Osteocyte (in vitro differentiated cells): ENCODE results near the gene UBXN1. TPM values are rescaled to one million over a fixed set of nuclear protein-coding genes. Genes with fewer than 3 reads are reported as not detected.

Experiments
- DNase-seq: peaks from one replicate; pipeline ENCODE4 v3.0.0; 2021; ENCODE audit warnings: mixed read lengths; ENCODE audit not compliant: unreplicated experiment; ENCODE audit errors: extremely low spot score
- H3K27ac Mint-ChIP-seq: one replicate; pipeline ENCODE4 v1.8.0; 2021; ENCODE audit warnings: mild to moderate bottlenecking, mixed read lengths; ENCODE audit not compliant: unreplicated experiment
- H3K27me3 Mint-ChIP-seq: one replicate; pipeline ENCODE4 v1.8.0; 2021; ENCODE audit warnings: mixed read lengths; ENCODE audit not compliant: unreplicated experiment
- H3K36me3 Mint-ChIP-seq: one replicate; pipeline ENCODE4 v1.8.0; 2021; ENCODE audit warnings: mixed read lengths; ENCODE audit not compliant: unreplicated experiment
- H3K4me1 Mint-ChIP-seq: one replicate; pipeline ENCODE4 v1.8.0; 2021; ENCODE audit warnings: mixed read lengths; ENCODE audit not compliant: unreplicated experiment
- H3K4me3 Mint-ChIP-seq: one replicate; pipeline ENCODE4 v1.8.0; 2021; ENCODE audit warnings: mild to moderate bottlenecking, moderate library complexity, mixed read lengths; ENCODE audit not compliant: unreplicated experiment
- H3K9me3 Mint-ChIP-seq: one replicate; pipeline ENCODE4 v1.8.0; 2021; ENCODE audit warnings: mixed read lengths; ENCODE audit not compliant: unreplicated experiment
- total RNA-seq: library from RNA; stranded (reverse); gene quantifications from 2 replicates; pipeline ENCODE4 v1.2.1, GENCODE V29; 2021
- TF ChIP-seq, protein P1 (sequence below): fragments of 200-600 bp; sonication (generic); IDR thresholded peaks from 2 replicates; pipeline ENCODE4 v1.5.0; 2021; ENCODE audit warnings: antibody characterized with exemption, mild to moderate bottlenecking, moderate library complexity

Gene UBXN1
- total RNA-seq, 1 donor from 2014 or later = 132 TPM

DNA sequence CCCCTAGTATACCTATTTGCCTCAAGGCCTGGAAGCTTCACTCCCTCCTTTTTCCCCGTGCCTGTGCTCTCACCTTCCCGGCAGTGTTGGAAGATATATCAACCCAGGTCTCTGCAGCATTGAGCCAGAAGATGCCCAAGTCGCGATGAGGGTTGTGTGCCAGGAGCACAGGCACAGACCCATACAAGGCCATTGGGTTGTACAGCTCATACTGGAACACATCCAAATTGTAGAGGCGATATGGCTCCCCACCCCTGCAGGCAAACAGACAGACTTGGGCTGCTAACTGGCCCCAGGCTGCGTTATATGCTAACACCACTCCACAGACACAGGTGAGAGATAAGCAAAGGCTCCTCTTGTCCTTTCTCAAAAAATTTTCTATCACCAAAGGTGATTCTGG is 46.4 kb downstream of the UBXN1 start:
- no peak for DNase-seq
- Mint-ChIP-seq H3K9me3 (no peaks in the 10 kb centered on the region), H3K27me3 (no peaks in the 10 kb centered on the region), H3K4me1 (no peaks in the 10 kb centered on the region), H3K4me3 (no peak overlapping the region), H3K36me3 (peaks cover 62% of the 10 kb centered on the region), H3K27ac (no peak overlapping the region)
- TF ChIP-seq, protein P1, sequence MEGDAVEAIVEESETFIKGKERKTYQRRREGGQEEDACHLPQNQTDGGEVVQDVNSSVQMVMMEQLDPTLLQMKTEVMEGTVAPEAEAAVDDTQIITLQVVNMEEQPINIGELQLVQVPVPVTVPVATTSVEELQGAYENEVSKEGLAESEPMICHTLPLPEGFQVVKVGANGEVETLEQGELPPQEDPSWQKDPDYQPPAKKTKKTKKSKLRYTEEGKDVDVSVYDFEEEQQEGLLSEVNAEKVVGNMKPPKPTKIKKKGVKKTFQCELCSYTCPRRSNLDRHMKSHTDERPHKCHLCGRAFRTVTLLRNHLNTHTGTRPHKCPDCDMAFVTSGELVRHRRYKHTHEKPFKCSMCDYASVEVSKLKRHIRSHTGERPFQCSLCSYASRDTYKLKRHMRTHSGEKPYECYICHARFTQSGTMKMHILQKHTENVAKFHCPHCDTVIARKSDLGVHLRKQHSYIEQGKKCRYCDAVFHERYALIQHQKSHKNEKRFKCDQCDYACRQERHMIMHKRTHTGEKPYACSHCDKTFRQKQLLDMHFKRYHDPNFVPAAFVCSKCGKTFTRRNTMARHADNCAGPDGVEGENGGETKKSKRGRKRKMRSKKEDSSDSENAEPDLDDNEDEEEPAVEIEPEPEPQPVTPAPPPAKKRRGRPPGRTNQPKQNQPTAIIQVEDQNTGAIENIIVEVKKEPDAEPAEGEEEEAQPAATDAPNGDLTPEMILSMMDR = no peak

- Mint-ChIP-seq H3K27me3 (no peaks in the 10 kb centered on the region), H3K36me3 (peaks cover 55% of the 10 kb centered on the region), H3K27ac (no peak overlapping the region), H3K9me3 (no peaks in the 10 kb centered on the region), H3K4me3 (no peak overlapping the region), H3K4me1 (no peaks in the 10 kb centered on the region)
- TF ChIP-seq, protein P1 = no peak
- no peak for DNase-seq
These were observed 51.2 kb downstream of the UBXN1 start for GRCh38 chr11:62627713-62628112.

Other genes with a start within 250 kb of the UBXN1 start
- gene AHNAK, start 132.3 kb downstream of the UBXN1 start, total RNA-seq = 462 and 503 TPM in 2 replicates
- gene EEF1G, start 105.2 kb downstream of the UBXN1 start, total RNA-seq = 1,404 TPM in 2 replicates
- 12.7 and 15.6 TPM in 2 replicates for gene TUT1, start 87.5 kb downstream of the UBXN1 start, total RNA-seq
- gene MTA2, start 77.2 kb downstream of the UBXN1 start, total RNA-seq = 91.6 and 107 TPM in 2 replicates
- gene EML3, start 66.3 kb downstream of the UBXN1 start, total RNA-seq = 78.8 and 80.9 TPM in 2 replicates
- gene ROM1, start 65.8 kb downstream of the UBXN1 start, total RNA-seq = 3.3 and 4.4 TPM in 2 replicates
- gene B3GAT3, start 57.1 kb downstream of the UBXN1 start, total RNA-seq = 35.8 and 41.4 TPM in 2 replicates
- 366 and 389 TPM in 2 replicates for gene GANAB, start 32.5 kb downstream of the UBXN1 start, total RNA-seq
- gene INTS5, start 25.8 kb downstream of the UBXN1 start, total RNA-seq = 20.5 and 24.0 TPM in 2 replicates
- 53.6 and 56.3 TPM in 2 replicates for gene C11orf98, start 13.9 kb downstream of the UBXN1 start, total RNA-seq
- gene CSKMT, start 13.8 kb downstream of the UBXN1 start, total RNA-seq = 19.4 and 27.3 TPM in 2 replicates
- 6.3 and 6.8 TPM in 2 replicates for gene UQCC3, start 7.4 kb downstream of the UBXN1 start, total RNA-seq
- 7.3 and 9.1 TPM in 2 replicates for gene LBHD1, start 6.8 kb downstream of the UBXN1 start, total RNA-seq
- gene LRRN4CL, start 10.5 kb upstream of the UBXN1 start, total RNA-seq = 0.39 and 0.46 TPM in 2 replicates
- 54.1 and 56.7 TPM in 2 replicates for gene BSCL2, start 28.4 kb upstream of the UBXN1 start, total RNA-seq
- not detected in 2 replicates for gene GNG3, start 28.6 kb upstream of the UBXN1 start, total RNA-seq
- gene HNRNPUL2, start 48.4 kb upstream of the UBXN1 start, total RNA-seq = 52.5 and 56.1 TPM in 2 replicates
- 32.4 and 36.6 TPM in 2 replicates for gene TTC9C, start 49.4 kb upstream of the UBXN1 start, total RNA-seq
- 11.2 and 12.9 TPM in 2 replicates for gene ZBTB3, start 75.1 kb upstream of the UBXN1 start, total RNA-seq
- 83.7 and 98.6 TPM in 2 replicates for gene POLR2G, start 82.5 kb upstream of the UBXN1 start, total RNA-seq
- gene TAF6L, start 92.3 kb upstream of the UBXN1 start, total RNA-seq = 40.8 and 42.8 TPM in 2 replicates
- 46.7 and 47.7 TPM in 2 replicates for gene TMEM179B, start 108.3 kb upstream of the UBXN1 start, total RNA-seq
- gene TMEM223, start 112.9 kb upstream of the UBXN1 start, total RNA-seq = 14.5 and 15.2 TPM in 2 replicates
- 92.4 and 97.5 TPM in 2 replicates for gene NXF1, start 126.4 kb upstream of the UBXN1 start, total RNA-seq
- gene STX5, start 153.0 kb upstream of the UBXN1 start, total RNA-seq = 65.3 and 71.0 TPM in 2 replicates
- not detected in 2 replicates for gene TEX54, start 153.8 kb upstream of the UBXN1 start, total RNA-seq
- gene WDR74, start 160.5 kb upstream of the UBXN1 start, total RNA-seq = 40.5 and 42.1 TPM in 2 replicates
- gene SLC3A2, start 201.8 kb upstream of the UBXN1 start, total RNA-seq = 326 and 362 TPM in 2 replicates
- gene CHRM1, start 242.3 kb upstream of the UBXN1 start, total RNA-seq = 0.27 and 0.31 TPM in 2 replicates